Osteoblast (primary cell): ENCODE results near the gene CD2. TPM values are rescaled to one million over a fixed set of nuclear protein-coding genes. Genes with fewer than 3 reads are reported as not detected.

Source experiments
- DNase-seq: peaks from one replicate; pipeline ENCODE4 v3.0.0; 2011; ENCODE audit warnings: low spot score, mixed read lengths; ENCODE audit not compliant: insufficient read length; ENCODE audit errors: missing footprints
- H2AFZ ChIP-seq: 2 replicates; pipeline ENCODE4 v1.6.0; 2011; ENCODE audit warnings: mild to moderate bottlenecking, low read length
- H3K27ac ChIP-seq: 2 replicates; pipeline ENCODE4 v1.5.1; 2011; ENCODE audit warnings: mild to moderate bottlenecking, low read depth, low read length, moderate library complexity
- H3K27me3 ChIP-seq: 2 replicates; pipeline ENCODE4 v1.6.0; 2012; ENCODE audit warnings: mild to moderate bottlenecking, control low read depth, inconsistent platforms, low read length, moderate library complexity; ENCODE audit not compliant: insufficient read depth
- H3K36me3 ChIP-seq: 2 replicates; pipeline ENCODE4 v1.5.1; 2011; ENCODE audit warnings: mild to moderate bottlenecking, low read length, control low read depth, moderate library complexity; ENCODE audit not compliant: insufficient read depth
- H3K4me1 ChIP-seq: 2 replicates; pipeline ENCODE4 v1.5.1; 2011; ENCODE audit warnings: mild to moderate bottlenecking, low read length, control low read depth, moderate library complexity; ENCODE audit not compliant: insufficient read depth
- H3K4me2 ChIP-seq: 2 replicates; pipeline ENCODE4 v1.6.0; 2011; ENCODE audit warnings: mild to moderate bottlenecking, low read length; ENCODE audit not compliant: insufficient read depth
- H3K4me3 ChIP-seq: fragments of 200-600 bp; sonication (generic); 3 replicates; pipeline ENCODE4 v1.5.1; 2012; ENCODE audit warnings: mild to moderate bottlenecking, low read length, inconsistent platforms; ENCODE audit not compliant: insufficient read depth
- H3K79me2 ChIP-seq: 2 replicates; pipeline ENCODE4 v1.6.0; 2012; ENCODE audit warnings: mild to moderate bottlenecking, low read length, control low read depth, inconsistent platforms; ENCODE audit not compliant: insufficient read depth
- H3K9me3 ChIP-seq: 2 replicates; pipeline ENCODE4 v1.5.1; 2011; ENCODE audit warnings: low read depth, low read length, control low read depth
- H4K20me1 ChIP-seq: 2 replicates; pipeline ENCODE4 v1.6.0; 2012; ENCODE audit warnings: mild to moderate bottlenecking, low read length, control low read depth; ENCODE audit not compliant: insufficient read depth
- CTCF ChIP-seq: IDR thresholded peaks from 2 replicates; pipeline ENCODE4 v1.5.1; 2011; ENCODE audit warnings: mild to moderate bottlenecking, low read depth, low read length, moderate library complexity; ENCODE audit errors: extremely low read depth
- total RNA-seq: library from RNA; depleted of rRNA; stranded (reverse); fragments of >200 nt; gene quantifications from 2 replicates; pipeline ENCODE4 v1.2.3, GENCODE V29; 2012

The CD2 gene
- total RNA-seq, 1 donor: not detected

DNA sequence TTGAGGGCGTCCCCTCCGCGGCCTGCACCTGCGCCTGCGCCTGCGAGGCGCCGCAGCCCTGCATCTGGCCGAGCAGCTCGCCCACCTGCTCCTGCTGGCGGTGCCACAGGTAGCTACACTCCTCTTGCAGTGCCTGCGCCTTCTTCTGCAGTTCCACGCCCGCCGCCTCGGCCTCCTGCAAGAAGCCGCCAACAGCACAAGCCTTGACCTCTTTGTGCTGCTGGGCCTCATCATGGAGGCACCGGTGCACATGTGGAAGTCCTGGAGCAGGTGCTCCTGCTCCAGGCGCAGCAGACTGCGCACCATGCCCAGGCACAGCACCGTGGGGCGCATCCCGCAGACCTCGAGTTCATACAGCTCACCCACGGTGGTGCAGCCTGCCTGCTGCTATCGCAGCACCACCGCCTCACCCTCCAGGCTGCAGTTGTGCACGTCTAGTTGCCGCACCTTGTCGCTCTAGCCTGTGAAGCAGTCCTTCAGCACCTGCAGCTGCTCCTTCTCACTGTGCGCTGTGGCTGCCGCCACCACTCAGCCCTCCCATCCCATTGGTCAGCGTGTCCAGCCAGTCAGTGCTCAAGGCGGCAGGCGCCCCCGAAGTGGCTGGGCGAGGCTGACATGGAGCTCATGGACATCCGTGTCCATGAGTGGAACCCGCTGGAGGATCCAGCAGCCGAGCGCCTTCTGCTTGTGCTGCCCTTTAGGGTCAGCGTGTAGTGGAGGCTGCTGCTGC, 12.2 kb upstream of the CD2 start:
- H2AFZ ChIP-seq: no peak overlapping the region
- H3K27ac ChIP-seq: no peak overlapping the region
- TF ChIP-seq CTCF: no peak
- no peak overlapping the region for H3K4me3 ChIP-seq
- H3K4me1 ChIP-seq: no peaks in the 10 kb centered on the region
- DNase-seq: peak; percentile 22
- H3K79me2 ChIP-seq: no peaks in the 10 kb centered on the region
- peaks cover 8% of the 10 kb centered on the region for H3K9me3 ChIP-seq
- no peaks in the 10 kb centered on the region for H3K27me3 ChIP-seq
- no peak overlapping the region for H3K4me2 ChIP-seq
- H4K20me1 ChIP-seq: no peaks in the 10 kb centered on the region
- H3K36me3 ChIP-seq: no peaks in the 10 kb centered on the region

DNA sequence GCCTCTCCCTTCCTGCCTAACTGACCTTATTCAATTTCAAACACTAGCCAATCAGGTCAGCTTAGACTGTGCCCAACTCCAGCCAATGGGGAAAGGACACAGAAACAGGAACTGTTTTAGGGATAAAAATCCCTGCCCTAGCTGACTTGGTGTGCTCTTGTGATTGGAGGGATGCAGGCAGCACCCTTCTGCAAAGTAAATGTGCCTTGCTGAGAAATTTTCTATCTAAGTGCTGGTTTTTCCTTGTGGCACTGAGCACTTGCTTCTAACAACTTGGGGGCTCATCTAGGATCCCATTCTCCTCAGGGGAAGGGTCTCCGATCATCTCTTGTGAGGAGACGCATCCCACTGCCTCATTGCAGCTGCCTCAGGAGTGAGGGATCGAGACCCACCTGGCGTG, 10.7 kb upstream of the CD2 start:
- no peak overlapping the region for H2AFZ ChIP-seq
- DNase-seq: peak; percentile 31
- H3K79me2 ChIP-seq: no peaks in the 10 kb centered on the region
- no peaks in the 10 kb centered on the region for H3K27me3 ChIP-seq
- no peak overlapping the region for H3K27ac ChIP-seq
- H3K4me2 ChIP-seq: no peak overlapping the region
- no peaks in the 10 kb centered on the region for H3K4me1 ChIP-seq
- no peak overlapping the region for H3K4me3 ChIP-seq
- H4K20me1 ChIP-seq: no peaks in the 10 kb centered on the region
- TF ChIP-seq CTCF: no peak
- H3K9me3 ChIP-seq: peaks cover 8% of the 10 kb centered on the region
- H3K36me3 ChIP-seq: no peaks in the 10 kb centered on the region

GRCh38 chr1:116748272-116748671, 6.0 kb upstream of the CD2 start:
- Histone ChIP-seq H3K27ac (no peak overlapping the region), H4K20me1 (no peaks in the 10 kb centered on the region), H3K4me2 (no peak overlapping the region), H3K79me2 (no peaks in the 10 kb centered on the region), H3K27me3 (no peaks in the 10 kb centered on the region), H3K36me3 (no peaks in the 10 kb centered on the region), H3K9me3 (peaks cover 8% of the 10 kb centered on the region), H3K4me1 (no peaks in the 10 kb centered on the region), H2AFZ (no peak overlapping the region), H3K4me3 (no peak overlapping the region)
- no peak for TF ChIP-seq CTCF
- no peak for DNase-seq

DNA sequence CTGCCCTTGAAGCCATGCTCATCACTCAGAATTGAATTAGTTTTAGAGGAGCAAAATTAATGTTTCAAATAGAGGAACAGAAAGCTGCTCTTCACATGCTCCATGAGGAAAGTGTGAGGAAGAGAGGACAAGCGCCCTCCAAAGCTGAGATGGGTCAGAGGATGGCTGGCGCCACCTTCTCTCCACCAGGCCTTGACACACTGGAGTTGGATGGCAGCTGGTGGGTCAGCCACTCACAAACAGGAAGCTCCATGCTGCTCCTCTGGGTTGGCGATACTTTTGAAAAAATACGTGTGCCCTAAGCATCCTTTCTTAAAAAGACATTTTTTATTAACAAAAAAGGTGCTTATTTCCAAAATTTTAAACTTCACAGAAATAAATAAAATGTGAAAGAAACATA, 3.1 kb upstream of the CD2 start:
- H2AFZ ChIP-seq: no peak overlapping the region
- no peaks in the 10 kb centered on the region for H3K36me3 ChIP-seq
- H3K79me2 ChIP-seq: no peaks in the 10 kb centered on the region
- H3K4me3 ChIP-seq: no peak overlapping the region
- no peak overlapping the region for H3K27ac ChIP-seq
- no peaks in the 10 kb centered on the region for H3K27me3 ChIP-seq
- H3K4me1 ChIP-seq: no peaks in the 10 kb centered on the region
- no peaks in the 10 kb centered on the region for H4K20me1 ChIP-seq
- no peaks in the 10 kb centered on the region for H3K9me3 ChIP-seq
- DNase-seq: no peak
- no peak for TF ChIP-seq CTCF
- H3K4me2 ChIP-seq: no peak overlapping the region
